Measurements from ENCODE around the gene AGBL5. TPM values are rescaled to one million over a fixed set of nuclear protein-coding genes. Genes with fewer than 3 reads are reported as not detected.
A peak's percentile ranks its signal among the peaks of the same experiment; 100 is the strongest.

The AGBL5 gene
- total and polyA plus RNA-seq, 2 of the 13 experiments (the other 11 are each of a cell fraction or from before 2014, with no cell fraction given): 55.9 to 73.3 TPM

- no peak for TF ChIP-seq ZFP1 (CRISPR knock-in tag; IDR thresholded peaks at IDR 0.05)
- peak; percentile 34 for TF ChIP-seq ETV5 (CRISPR knock-in tag; IDR thresholded peaks at IDR 0.05; ENCODE audit: borderline replicate concordance)
- TF ChIP-seq ZIK1 (CRISPR knock-in tag; IDR thresholded peaks at IDR 0.05; ENCODE audit: borderline replicate concordance, low read depth): 0 out of 2 replicates have a peak, but pooled peaks have one; percentile 10
- TF ChIP-seq CENPX (CRISPR knock-in tag; IDR thresholded peaks at IDR 0.05): no peak
- no peak for TF ChIP-seq YEATS2 (CRISPR knock-in tag; IDR thresholded peaks at IDR 0.05; ENCODE audit: borderline replicate concordance)
- TF ChIP-seq ZNF713 (CRISPR knock-in tag; IDR thresholded peaks at IDR 0.05): no peak
- peak; percentile 54 for TF ChIP-seq ZNF446 (CRISPR knock-in tag; IDR thresholded peaks at IDR 0.05)
- no peak; the same call in 1 of the 2 replicates for TF ChIP-seq SNAPC2 (CRISPR knock-in tag; IDR thresholded peaks at IDR 0.05)
- TF ChIP-seq MTF1 (CRISPR knock-in tag; IDR thresholded peaks at IDR 0.05): no peak
- TF ChIP-seq, protein P1, sequence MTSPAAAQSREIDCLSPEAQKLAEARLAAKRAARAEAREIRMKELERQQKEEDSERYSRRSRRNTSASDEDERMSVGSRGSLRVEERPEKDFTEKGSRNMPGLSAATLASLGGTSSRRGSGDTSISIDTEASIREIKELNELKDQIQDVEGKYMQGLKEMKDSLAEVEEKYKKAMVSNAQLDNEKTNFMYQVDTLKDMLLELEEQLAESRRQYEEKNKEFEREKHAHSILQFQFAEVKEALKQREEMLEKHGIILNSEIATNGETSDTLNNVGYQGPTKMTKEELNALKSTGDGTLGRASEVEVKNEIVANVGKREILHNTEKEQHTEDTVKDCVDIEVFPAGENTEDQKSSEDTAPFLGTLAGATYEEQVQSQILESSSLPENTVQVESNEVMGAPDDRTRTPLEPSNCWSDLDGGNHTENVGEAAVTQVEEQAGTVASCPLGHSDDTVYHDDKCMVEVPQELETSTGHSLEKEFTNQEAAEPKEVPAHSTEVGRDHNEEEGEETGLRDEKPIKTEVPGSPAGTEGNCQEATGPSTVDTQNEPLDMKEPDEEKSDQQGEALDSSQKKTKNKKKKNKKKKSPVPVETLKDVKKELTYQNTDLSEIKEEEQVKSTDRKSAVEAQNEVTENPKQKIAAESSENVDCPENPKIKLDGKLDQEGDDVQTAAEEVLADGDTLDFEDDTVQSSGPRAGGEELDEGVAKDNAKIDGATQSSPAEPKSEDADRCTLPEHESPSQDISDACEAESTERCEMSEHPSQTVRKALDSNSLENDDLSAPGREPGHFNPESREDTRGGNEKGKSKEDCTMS (CRISPR knock-in tag; conservative IDR thresholded peaks at IDR 0.05): no peak
- TF ChIP-seq HDAC1 (CRISPR knock-in tag; IDR thresholded peaks at IDR 0.05): peak; percentile 73
- TF ChIP-seq HMGXB4 (CRISPR knock-in tag; IDR thresholded peaks at IDR 0.05; ENCODE audit: borderline replicate concordance in 1 of 2, low read depth in 1 of 2): no peak; a peak in 1 of 4 replicates
- no peak for TF ChIP-seq PCBP2 (optimal IDR thresholded peaks at IDR 0.05; ENCODE audit: low read depth, low read length, poor library complexity, severe bottlenecking)
- TF ChIP-seq, protein P2, sequence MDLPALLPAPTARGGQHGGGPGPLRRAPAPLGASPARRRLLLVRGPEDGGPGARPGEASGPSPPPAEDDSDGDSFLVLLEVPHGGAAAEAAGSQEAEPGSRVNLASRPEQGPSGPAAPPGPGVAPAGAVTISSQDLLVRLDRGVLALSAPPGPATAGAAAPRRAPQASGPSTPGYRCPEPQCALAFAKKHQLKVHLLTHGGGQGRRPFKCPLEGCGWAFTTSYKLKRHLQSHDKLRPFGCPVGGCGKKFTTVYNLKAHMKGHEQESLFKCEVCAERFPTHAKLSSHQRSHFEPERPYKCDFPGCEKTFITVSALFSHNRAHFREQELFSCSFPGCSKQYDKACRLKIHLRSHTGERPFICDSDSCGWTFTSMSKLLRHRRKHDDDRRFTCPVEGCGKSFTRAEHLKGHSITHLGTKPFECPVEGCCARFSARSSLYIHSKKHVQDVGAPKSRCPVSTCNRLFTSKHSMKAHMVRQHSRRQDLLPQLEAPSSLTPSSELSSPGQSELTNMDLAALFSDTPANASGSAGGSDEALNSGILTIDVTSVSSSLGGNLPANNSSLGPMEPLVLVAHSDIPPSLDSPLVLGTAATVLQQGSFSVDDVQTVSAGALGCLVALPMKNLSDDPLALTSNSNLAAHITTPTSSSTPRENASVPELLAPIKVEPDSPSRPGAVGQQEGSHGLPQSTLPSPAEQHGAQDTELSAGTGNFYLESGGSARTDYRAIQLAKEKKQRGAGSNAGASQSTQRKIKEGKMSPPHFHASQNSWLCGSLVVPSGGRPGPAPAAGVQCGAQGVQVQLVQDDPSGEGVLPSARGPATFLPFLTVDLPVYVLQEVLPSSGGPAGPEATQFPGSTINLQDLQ (CRISPR knock-in tag; IDR thresholded peaks at IDR 0.05): no peak
- 0 out of 2 replicates have a peak, but pooled peaks have one; percentile 21 for TF ChIP-seq ZNF710 (CRISPR knock-in tag; IDR thresholded peaks at IDR 0.05; ENCODE audit: borderline replicate concordance)
- TF ChIP-seq, protein P3, sequence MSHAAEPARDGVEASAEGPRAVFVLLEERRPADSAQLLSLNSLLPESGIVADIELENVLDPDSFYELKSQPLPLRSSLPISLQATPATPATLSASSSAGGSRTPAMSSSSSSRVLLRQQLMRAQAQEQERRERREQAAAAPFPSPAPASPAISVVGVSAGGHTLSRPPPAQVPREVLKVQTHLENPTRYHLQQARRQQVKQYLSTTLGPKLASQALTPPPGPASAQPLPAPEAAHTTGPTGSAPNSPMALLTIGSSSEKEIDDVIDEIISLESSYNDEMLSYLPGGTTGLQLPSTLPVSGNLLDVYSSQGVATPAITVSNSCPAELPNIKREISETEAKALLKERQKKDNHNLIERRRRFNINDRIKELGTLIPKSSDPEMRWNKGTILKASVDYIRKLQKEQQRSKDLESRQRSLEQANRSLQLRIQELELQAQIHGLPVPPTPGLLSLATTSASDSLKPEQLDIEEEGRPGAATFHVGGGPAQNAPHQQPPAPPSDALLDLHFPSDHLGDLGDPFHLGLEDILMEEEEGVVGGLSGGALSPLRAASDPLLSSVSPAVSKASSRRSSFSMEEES (CRISPR knock-in tag; IDR thresholded peaks at IDR 0.05): peak; percentile 6; the same call in 1 of the 2 replicates
- TF ChIP-seq RAD51 (IDR thresholded peaks at IDR 0.05; ENCODE audit: borderline replicate concordance): no peak
These were observed 35.5 kb downstream of the AGBL5 start, which contains the start of gene KHK (continued) for GRCh38 chr2:27086724-27087593.

All from HepG2 (cell line).